Type B pancreatic cell (in vitro differentiated cells): ENCODE measurements around the gene UBE2Q2. TPM values are rescaled to one million over a fixed set of nuclear protein-coding genes. Genes with fewer than 3 reads are reported as not detected.
A peak's percentile ranks its signal among the peaks of the same experiment; 100 is the strongest.

Experiments used
- DNase-seq: peaks from one replicate; pipeline ENCODE4 v3.0.0; 2021; ENCODE audit warnings: mixed read lengths; ENCODE audit not compliant: unreplicated experiment; ENCODE audit errors: extremely low spot score
- H3K27ac Mint-ChIP-seq: 2 replicates; pipeline ENCODE4 v1.8.0; 2021; ENCODE audit warnings: mild to moderate bottlenecking, mixed read lengths
- H3K27me3 Mint-ChIP-seq: 2 replicates; pipeline ENCODE4 v1.8.0; 2021; ENCODE audit warnings: mixed read lengths
- H3K36me3 Mint-ChIP-seq: 2 replicates; pipeline ENCODE4 v1.8.0; 2021; ENCODE audit warnings: mixed read lengths
- H3K4me1 Mint-ChIP-seq: one replicate; pipeline ENCODE4 v1.8.0; 2021; ENCODE audit warnings: mixed read lengths; ENCODE audit not compliant: unreplicated experiment
- H3K4me3 Mint-ChIP-seq: 2 replicates; pipeline ENCODE4 v1.8.0; 2021; ENCODE audit warnings: mild to moderate bottlenecking, mixed read lengths
- H3K9me3 Mint-ChIP-seq: 2 replicates; pipeline ENCODE4 v1.8.0; 2021; ENCODE audit warnings: mixed read lengths
- CTCF ChIP-seq: fragments of 200-600 bp; sonication (generic); conservative IDR thresholded peaks from 2 replicates; pipeline ENCODE4 v1.5.0; 2021; ENCODE audit warnings: antibody characterized with exemption, mild to moderate bottlenecking
- total RNA-seq: library from RNA; stranded (reverse); gene quantifications from 2 replicates; pipeline ENCODE4 v1.2.1, GENCODE V29; 2021; ENCODE audit warnings: low replicate concordance

UBE2Q2 gene
- total RNA-seq, 1 donor from 2014 or later, result 31.3 TPM

GRCh38 chr15:75887178-75887577 lies 43.9 kb downstream of the UBE2Q2 start:
- H3K4me3 Mint-ChIP-seq, result no peak overlapping the region
- H3K27ac Mint-ChIP-seq, result no peak overlapping the region
- TF ChIP-seq CTCF, result no peak
- H3K36me3 Mint-ChIP-seq, result peaks cover 17% of the 10 kb centered on the region
- no peaks in the 10 kb centered on the region for H3K27me3 Mint-ChIP-seq
- DNase-seq, result no peak
- H3K9me3 Mint-ChIP-seq, result no peaks in the 10 kb centered on the region
- no peaks in the 10 kb centered on the region for H3K4me1 Mint-ChIP-seq

- H3K27ac Mint-ChIP-seq, result no peak overlapping the region
- H3K9me3 Mint-ChIP-seq, result no peaks in the 10 kb centered on the region
- no peak for TF ChIP-seq CTCF
- H3K27me3 Mint-ChIP-seq, result no peaks in the 10 kb centered on the region
- H3K4me3 Mint-ChIP-seq, result no peak overlapping the region
- no peak for DNase-seq
- H3K4me1 Mint-ChIP-seq, result no peaks in the 10 kb centered on the region
- peaks cover 7% of the 10 kb centered on the region for H3K36me3 Mint-ChIP-seq
Measured at GRCh38 chr15:75891895-75892294, 48.6 kb downstream of the UBE2Q2 start.

GRCh38 chr15:75895731-75896130 lies 52.5 kb downstream of the UBE2Q2 start:
- no peak for TF ChIP-seq CTCF
- Mint-ChIP-seq H3K9me3 (no peaks in the 10 kb centered on the region), H3K27me3 (no peaks in the 10 kb centered on the region), H3K4me3 (no peak overlapping the region), H3K4me1 (no peaks in the 10 kb centered on the region), H3K36me3 (peaks cover under 1% of the 10 kb centered on the region), H3K27ac (no peak overlapping the region)
- no peak for DNase-seq

GRCh38 chr15:75900577-75900976 lies 57.3 kb downstream of the UBE2Q2 start:
- Mint-ChIP-seq H3K27me3 (no peaks in the 10 kb centered on the region), H3K4me1 (peaks cover 15% of the 10 kb centered on the region), H3K36me3 (peaks cover 12% of the 10 kb centered on the region), H3K4me3 (no peak overlapping the region), H3K9me3 (no peaks in the 10 kb centered on the region), H3K27ac (no peak overlapping the region)
- no peak for DNase-seq
- TF ChIP-seq CTCF, result no peak

- no peak for DNase-seq
- H3K4me3 Mint-ChIP-seq, result peak overlapping the region; percentile 85
- no peak for TF ChIP-seq CTCF
Measured at GRCh38 chr15:75902129-75902557, 58.9 kb downstream of the UBE2Q2 start.

More at GRCh38 chr15:75902129-75902557, 58.9 kb downstream of the UBE2Q2 start:
- H3K27ac Mint-ChIP-seq, result peak overlapping the region; percentile 98
- no peaks in the 10 kb centered on the region for H3K27me3 Mint-ChIP-seq
- H3K9me3 Mint-ChIP-seq, result no peaks in the 10 kb centered on the region
- H3K36me3 Mint-ChIP-seq, result peaks cover 12% of the 10 kb centered on the region
- H3K4me1 Mint-ChIP-seq, result peaks cover 15% of the 10 kb centered on the region
